A204.1 (cell line): ENCODE data around the gene BTG2.

Experiments used
- FAIRE-seq: peaks from 2 replicates; lab custom pipeline; 2012; peaks lifted over from hg19 to GRCh38; lab: Jason Lieb, UNC

Gene BTG2

DNA sequence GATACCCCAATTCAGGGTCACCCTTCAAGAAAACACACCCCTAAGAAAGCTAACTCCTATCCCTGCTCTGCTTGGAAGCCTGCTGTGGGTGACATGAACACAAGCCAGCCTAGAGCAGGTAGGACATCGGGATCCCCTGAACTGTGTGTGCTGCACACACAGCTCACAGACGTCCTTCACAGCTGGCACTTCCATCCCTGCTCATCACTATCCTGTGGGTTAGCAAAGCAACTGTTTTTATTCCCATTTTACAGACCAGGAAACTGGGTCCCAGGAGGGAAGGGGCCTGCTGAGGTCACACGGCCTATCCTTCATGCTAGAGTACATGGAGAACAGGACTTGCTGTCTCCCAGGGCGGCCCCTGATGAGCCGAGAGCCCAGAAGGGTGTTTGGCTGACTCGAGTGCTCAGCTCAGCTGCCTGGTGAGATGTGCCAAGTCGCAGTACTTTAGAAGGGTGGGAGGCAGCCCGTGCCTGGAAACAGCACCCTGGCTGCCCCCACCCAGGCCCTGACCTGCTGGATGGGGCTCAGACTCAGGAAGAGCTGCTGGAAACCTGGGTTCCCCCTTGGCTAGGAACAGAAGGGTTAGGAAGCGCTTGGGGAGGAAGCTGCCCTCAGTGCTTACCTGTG is 28.3 kb upstream of the BTG2 start:
- FAIRE-seq = no peak

DNA sequence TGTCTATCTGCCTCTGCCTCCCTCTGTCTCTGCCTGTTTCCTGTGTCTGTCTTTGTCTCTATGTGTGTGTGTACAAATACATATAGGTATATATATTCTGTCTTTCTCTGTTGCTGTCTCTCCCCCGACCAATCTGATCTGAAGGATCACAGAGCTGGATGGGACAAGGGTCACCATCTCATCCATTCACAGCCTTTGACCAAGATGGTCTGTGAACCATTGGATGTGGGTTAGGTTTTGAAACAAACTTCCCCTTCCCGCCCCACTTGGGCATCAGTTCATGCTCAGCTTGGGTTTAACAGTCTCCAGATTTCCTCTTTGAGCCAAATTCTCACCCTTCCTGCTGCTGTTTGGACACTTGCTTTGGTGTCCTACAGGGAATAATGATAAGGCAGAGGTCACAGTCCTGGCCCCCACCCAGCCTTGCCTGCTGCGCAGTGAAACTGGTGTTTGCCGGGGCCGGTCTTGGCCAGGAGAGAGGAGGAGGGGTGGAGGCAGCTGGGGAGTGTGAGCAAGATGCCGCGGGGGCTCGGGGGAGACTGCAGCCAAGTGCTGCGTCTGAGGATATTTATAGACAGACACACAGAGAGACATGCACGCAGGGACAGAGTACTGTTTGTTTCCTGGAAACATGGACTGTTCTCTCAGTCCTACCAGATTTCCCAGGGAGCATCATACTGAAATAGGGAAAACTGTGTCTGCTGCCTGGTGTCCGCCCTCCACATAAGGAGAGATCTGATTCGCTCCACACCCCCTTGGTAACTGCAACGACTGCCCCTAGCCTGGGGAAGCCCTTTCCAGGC is 27.0 kb upstream of the BTG2 start:
- FAIRE-seq = no peak

DNA sequence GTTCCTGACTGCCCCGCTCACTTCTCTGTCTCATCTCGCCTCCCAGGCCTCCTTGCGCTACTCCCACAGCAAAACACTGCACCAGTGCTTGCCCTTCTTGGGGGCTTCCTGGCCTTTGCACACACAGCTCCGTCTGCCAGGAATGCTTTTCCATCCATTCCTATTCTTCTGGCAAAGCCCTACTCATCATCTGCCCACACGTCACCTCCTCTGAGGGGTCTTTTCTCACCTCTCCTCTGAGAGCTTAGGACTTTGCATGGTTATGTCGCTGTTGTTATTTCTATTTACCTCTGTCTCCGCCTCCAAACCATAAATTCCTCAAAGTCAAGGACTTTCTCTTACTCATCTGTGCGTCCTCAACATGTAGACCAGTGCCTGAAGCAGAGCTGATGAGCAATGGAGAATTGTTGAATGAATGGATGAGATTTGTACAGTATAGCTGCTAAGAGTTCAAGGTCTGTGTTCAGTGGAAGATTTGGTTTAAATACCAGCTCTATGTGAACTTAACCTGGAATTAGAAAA is 26.4 kb upstream of the BTG2 start:
- no peak for FAIRE-seq

DNA sequence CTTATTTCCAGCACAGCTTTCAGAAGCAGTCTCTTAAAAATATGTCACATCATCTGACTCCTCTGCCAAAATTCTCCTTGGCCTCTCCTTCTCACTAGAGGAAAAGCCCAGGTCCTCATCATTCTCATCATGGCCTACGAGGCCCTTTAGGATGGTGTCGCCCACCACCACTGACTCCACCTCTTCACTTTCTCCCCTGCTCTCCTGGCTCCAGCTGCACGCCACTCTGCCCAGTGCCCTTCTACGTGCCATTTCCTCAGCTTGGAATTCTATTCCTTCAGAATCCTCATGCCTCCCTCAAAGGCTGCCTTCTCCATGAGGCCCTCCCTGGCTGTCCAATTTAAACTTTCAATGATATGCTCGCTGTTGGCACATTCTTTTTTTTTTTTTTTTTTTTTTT is 25.3 kb upstream of the BTG2 start:
- no peak for FAIRE-seq

DNA sequence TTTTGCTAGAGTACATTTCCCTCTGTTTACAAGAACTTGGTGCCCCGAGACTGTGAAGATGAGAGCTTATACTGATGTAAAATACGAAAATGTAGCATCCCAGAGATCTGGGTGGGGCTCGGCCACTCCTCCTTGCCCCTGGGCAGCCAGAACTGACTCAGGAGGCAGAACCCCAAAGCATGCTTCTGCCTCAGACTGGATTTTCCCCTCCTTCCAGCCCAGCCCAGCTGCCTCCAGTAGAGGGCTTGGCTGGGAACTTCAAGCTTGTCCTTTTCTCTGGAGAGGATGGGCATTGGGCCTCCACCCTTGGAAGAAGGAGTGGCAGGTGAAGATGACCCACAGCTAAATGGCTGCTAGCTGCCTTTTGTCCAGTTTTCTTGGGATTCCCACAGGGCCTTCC is 24.3 kb upstream of the BTG2 start:
- FAIRE-seq = no peak

DNA sequence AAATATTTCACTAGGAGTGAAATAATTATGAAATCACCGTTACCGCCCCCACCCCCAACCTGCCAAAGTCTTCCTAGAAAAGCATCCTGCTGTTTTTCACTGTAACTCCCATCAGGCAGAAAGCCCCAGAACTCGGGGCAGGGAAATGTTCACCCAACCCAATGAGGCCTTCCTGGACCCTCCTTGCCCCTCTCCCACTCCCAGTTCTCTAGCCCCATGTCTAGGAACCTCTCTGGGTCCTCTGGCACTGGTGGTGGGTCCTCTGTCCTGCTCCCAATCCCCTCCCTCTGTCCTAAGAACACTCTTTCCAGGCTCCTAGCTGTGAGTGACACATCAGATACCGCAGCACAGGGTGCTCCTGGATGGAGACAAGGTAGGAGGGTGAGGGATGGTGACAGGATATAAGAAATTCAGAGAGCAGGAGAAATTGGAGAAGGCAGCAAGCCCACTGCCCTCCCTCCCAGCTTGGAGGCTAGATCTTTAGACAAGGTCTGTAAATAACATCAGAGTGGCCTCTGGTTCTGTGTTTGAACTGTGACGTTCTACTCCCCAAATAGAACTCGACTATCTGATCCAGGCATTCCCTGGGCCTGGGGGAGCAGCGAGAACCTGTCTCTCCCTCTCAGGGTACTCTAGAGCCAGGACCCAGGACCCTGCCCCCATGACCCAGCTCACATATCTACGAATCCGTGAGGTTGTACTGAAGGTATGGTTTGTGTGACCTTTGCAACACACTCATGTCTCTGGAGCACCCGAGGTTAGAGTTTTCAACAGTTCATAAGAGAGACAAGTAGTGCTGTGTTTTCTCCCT is 23.3 kb upstream of the BTG2 start:
- no peak for FAIRE-seq

DNA sequence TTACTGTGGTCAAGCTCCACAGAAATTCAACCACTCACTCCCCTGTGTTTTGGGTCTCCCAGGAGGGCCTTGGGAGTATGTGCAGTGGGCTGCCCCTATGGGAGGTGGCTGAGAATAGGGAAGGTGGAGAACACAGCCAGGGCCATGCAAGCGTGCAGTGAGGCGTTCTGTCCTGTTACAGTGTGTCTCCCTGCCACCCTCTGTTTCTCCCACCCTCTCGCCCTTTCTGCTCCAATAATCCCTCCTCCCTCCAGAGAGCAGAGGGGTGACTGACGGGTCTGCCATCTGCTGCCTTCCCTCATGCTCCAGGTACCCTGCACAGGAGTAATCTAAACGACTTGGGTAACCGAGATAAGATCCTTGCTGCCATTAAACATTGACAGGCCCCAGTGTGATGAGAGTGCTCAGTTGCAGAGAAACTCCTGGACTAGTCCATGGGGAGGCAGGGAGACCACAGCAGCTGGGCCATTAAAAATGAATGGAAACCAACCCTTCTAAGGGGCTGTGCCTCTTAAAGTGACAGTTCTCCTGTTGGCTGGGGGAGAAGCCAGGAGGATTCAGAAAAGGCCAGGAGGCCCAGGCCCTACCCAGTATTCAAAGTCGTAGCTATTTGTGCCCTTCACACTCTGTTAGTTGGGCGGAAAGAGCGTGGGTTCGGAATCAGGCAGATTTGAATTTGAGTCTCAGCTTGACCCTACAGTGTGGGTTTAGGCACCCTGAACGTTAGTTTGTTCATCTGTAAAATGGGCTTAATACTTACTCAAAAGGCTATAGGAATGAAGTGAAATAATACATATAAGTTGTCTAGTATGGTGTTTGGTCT is 22.4 kb upstream of the BTG2 start:
- FAIRE-seq = no peak

DNA sequence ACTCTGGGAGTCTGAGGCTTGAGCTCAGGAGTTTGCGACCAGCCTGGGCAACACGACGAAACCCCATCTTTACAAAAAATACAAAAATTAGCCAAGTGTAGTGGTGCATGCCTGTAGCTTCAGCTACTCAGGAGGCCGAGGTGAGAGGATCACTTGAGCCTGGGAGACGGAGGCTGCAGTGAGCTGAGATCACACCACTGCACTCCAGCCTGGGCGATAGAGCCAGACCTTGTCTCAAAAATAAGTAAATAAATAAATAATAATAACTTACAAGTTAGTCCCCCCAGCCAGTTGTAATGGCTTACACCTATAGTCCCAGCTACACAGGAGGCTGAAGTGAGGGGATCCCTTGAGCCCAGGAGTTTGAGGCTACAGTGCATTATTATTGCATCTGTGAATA is 21.7 kb upstream of the BTG2 start:
- FAIRE-seq = no peak

DNA sequence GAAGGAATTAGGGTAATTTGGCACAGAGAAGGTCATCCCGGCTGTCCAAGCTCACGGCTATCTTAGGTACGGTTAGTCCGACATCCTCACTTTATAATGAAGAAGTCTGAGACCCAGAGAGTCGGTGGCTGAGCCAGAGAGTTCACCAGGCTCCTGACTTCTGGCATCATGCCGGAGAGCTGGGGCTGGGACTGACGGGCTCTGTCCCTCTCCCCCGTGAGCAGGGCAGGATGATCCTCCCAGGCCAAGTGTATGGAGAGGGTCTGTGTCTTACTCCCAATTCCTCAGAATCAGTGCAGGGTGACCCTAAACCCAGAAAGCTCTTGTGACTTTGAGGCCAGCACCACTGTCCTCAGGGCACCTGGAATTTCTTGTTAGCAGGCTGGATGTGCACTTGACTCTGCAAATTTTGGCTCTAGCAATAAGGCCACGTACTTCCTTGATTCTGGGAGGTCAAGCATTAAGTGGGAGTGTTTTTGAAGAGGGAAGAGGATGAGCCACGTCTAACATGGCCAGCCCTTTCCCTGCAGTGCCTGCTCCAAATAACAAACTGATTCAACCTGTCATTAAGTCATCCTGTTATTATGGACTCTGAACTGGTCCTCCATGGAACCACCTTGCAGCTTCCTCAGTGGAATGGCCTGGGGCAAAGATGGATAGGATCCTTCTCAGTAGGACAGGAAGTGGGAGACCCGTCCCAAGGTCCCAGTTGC is 20.8 kb upstream of the BTG2 start:
- no peak for FAIRE-seq

DNA sequence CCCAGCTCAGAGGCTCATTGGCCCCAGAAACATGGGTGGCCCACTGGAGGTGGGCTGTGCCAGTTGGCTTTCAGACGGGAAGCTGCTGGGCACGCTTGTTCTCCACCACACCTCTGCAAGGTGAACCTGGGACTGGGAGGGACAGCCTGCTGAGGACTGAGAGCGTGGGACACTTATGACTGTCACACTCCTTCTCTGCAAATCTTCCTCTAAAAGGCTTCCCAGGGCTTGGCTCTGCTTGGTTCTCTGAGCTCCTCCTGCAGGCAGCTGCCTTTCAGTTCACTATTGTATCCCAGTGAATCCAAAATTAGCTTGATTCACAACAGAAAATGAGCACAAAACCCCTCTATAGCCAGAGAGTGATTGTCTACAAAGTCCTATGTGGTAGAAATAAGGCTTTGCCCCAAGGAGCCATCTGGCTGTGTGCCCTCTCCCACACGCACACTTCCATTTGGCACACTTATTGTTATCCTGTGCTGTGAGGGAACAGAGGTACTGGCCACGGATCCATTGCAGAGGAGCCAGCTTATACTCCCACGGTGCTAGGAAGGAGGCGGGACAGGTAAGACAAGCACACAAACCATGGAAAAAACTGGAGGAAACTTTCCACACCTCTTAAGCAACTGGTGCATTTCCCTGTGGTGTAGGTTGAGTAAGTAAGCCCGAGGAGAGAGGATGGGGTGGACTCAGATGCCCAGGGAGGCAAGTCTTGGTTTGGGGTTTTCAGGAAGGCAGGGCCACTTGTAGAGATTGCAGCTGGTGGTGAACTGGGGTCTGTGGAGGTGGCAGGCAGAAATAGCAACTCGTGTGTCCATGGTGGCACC is 18.9 kb upstream of the BTG2 start:
- no peak for FAIRE-seq

DNA sequence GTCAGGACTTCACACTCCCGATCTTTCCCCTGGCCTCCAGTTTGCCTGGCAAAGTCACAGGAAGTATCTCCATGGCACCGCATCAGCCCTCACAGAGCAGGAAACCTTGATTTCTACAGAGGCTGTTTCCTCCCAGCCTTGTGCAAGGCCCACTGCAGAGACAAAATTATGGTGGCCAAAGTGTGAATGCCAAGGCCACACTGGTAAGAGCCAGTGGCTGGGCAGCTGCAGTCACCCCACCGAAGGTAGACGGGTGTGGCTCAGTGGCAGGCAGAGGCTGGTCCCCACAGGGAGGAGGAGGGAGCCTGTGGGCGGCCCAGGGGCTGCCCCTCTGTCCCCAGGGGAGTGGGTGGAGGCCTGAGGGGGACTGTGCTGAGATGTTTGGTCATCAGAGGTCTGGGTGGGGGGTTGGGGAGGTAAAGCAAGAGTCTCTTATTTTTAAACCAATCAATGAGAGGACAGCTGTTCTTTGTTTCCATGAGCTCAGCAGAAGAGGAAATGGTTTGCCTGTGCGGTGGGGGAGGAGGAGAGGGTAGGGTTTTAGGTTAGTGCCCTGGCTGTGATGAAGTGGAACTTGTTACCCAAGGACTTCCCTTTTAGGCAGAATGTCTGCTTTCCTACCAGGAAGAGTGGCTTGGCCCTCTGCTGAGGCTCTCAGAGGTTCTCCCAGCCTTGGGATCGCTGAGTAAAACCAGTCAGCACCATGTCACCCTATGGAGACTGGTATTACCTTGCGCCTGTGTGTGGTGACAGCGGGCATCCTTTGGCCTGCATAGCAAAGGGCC is 18.0 kb upstream of the BTG2 start:
- no peak for FAIRE-seq

DNA sequence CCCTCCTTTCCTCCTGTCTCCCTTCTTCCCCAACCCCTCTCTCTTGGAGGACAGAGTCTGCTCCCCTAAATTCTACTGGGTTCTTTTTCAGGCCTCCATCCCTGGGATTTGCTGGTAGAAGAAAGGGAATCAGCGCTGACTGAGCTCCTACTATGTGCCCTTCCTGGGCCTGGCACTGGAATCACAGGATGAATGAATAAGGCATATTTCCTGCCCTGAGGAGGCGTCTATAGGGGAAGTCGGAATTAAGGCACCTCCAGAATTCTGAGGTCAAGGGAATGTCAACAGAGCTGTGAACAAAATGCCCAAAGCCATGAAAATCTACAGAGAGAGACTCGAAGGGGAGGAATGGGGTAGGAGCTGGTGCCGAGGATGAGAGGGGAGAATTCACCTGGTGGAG is 17.4 kb upstream of the BTG2 start:
- no peak for FAIRE-seq

DNA sequence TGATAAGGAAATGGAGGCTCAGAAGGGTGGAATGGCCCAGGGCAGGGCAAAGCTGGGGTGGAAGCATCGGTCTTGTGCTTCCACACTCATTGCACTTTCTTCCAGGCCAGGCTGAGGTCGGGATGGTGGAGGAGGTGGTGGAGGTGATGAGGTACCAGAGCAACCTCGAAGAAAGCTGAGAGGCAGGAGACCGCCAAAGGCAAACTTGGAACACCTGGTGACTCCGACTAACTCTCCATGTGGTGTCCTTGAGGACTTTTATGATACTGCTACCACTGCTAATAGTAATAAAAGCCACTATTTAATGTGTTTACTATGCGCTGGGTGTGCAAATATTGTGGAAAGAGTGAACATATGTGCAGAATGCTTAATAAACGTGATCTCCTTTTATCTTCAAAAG is 16.9 kb upstream of the BTG2 start:
- FAIRE-seq = no peak

DNA sequence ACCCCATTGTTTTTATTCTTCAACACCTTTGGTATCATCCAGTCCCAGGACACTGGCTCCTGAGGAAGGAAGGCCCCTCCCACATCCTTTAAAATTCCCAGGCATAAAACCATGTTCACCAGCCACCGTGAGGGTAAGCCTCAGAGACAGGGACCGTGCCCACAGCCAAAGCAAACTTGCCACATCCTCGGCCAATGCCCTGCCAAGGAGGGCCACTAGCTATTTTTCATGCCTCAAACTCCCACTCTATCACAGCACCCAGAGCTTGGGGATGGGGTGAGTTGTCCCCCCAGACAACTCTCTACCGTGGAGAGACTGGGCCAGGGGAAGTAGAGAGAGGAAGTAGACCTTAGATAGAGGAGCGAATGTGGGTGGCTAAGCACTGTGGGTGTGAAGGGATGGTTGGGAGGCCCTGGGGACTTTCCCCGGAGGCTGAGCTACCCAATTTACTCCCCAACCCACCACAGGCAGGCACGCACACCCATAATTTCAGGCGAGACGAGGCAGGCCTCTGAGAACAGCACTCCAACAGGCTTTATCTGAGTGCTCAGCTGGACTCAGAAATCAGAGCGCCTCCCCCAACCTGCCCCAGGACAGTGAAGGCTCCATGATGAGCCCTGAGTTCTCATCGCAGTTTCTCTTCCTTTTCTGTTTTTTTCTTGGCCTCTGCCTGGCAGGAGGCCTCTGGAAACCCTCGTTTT is 15.9 kb upstream of the BTG2 start:
- FAIRE-seq = no peak

DNA sequence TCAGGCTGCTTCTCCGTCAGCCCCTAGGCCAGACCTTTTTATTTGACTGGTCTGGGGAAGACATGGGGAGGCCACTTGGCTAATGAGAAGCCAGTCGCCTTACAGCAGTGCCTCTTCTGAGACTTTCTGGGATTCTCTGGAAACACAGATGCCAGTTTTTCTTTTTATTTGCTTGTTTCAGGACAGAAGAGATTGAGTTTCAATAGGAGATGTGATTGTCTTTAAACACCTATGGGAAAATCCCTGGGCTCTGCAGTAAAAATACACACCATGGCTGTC is 15.4 kb upstream of the BTG2 start:
- no peak for FAIRE-seq

DNA sequence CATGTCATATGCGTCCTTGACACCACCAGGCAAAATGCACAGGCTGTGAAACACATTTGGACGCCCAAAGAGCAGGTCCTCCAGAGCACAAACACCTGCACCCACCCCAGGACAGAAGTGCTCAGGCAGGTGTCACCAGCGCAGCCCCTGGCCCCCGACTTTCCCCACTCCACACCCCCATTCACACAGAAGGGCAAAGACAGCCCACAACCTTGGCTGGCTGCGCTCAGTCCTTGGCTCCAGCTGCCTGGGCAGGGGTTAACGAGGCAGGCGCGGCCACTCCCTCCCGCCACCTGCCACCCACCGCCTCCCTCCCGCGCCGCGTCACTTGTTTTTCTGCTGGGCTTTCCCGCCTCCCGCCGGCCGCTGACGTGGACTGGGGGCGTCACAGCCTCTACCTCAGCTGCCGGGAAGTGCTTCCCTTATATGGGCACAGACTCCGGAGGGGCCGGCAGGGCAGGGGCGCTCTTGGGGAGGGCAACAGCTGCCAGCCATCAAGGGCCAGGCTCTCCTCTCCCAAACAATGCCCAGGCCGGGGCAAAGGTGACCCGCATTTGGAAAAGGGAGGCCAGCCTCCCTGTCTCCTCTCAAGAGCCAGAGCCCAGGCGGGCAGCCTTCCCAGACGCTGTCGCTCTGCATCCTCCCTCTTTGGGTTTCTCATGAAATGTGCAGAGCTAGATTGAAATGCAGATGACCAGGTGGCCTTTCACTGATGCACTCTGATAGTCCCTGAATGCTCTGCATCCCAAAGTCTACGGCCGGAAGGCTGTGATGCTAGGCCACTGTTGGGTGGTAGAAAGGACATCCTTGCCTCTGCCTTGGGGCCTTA is 14.8 kb upstream of the BTG2 start:
- no peak for FAIRE-seq

DNA sequence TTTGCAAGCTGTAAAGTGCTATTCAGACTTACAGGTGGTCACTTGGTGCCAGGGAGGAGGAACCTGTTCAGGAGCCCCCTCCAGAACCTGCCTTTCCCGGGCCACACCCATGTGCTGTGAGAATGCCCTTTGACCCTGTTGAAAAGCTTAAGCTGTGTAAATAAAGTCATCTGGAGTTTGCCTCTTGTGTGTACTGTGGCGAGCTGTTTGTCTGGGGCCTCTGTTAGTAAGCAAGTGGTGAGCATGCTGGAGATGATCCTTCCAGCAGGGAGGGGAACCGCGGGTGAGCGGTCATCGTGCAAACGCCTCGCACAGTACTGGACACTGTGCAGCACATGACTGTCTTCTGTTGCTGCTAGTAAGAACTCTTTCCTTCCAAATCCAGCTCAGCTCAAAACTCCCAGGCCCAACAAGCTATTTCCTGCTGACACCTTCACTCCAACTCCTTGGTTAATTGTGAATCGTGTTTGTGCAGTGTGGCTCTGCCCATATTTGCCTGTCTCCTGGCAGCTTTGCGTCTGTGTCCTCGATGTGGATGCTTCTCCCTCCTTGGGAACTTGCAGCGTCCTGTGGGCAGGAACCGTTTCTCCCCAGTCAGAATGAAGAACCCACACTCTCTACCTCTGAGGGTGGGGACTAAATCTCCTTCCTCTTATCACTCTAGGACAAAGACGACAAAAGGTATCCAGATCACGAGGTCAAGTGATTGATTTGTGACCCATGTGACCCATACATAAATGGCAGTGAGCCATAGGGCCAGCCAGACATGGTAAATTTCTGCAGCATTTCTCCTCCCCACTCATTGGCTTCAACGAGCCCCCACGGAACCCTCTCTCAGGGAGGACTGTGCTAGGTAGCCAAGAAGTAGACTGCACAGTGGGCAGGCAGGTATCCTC is 13.9 kb upstream of the BTG2 start:
- FAIRE-seq = no peak
